Nephron progenitor cell (in vitro differentiated cells): ENCODE measurements around the gene PCSK1N.

Source experiments
- DNase-seq: peaks from one replicate; pipeline ENCODE4 v3.0.0; 2021
- H3K27ac Mint-ChIP-seq: 2 replicates; pipeline ENCODE4 v1.8.0; 2021; ENCODE audit warnings: mild to moderate bottlenecking, moderate library complexity, mixed read lengths
- H3K27me3 Mint-ChIP-seq: 2 replicates; pipeline ENCODE4 v1.8.0; 2021; ENCODE audit warnings: mild to moderate bottlenecking, low read depth, mixed read lengths; ENCODE audit not compliant: poor library complexity
- H3K36me3 Mint-ChIP-seq: 2 replicates; pipeline ENCODE4 v1.8.0; 2021; ENCODE audit warnings: low read depth, mixed read lengths
- H3K4me1 Mint-ChIP-seq: 2 replicates; pipeline ENCODE4 v1.8.0; 2021; ENCODE audit warnings: mixed read lengths
- H3K4me3 Mint-ChIP-seq: 2 replicates; pipeline ENCODE4 v1.8.0; 2021; ENCODE audit warnings: mild to moderate bottlenecking, moderate library complexity, mixed read lengths
- H3K9me3 Mint-ChIP-seq: 2 replicates; pipeline ENCODE4 v1.8.0; 2021; ENCODE audit warnings: mild to moderate bottlenecking, moderate library complexity, mixed read lengths
- CTCF ChIP-seq: fragments of 200-600 bp; sonication (generic); IDR thresholded peaks from 2 replicates; pipeline ENCODE4 v1.5.0; 2021; ENCODE audit warnings: antibody characterized with exemption

PCSK1N gene

GRCh38 chrX:48852857-48853256, 17.4 kb upstream of the PCSK1N start:
- H3K27me3 Mint-ChIP-seq: peaks cover 15% of the 10 kb centered on the region
- H3K9me3 Mint-ChIP-seq: peaks cover 71% of the 10 kb centered on the region

GRCh38 chrX:48848847-48849246, 13.4 kb upstream of the PCSK1N start:
- peaks cover 10% of the 10 kb centered on the region for H3K27me3 Mint-ChIP-seq
- H3K4me1 Mint-ChIP-seq: no peaks in the 10 kb centered on the region
- DNase-seq: no peak
- no peak for TF ChIP-seq CTCF
- H3K9me3 Mint-ChIP-seq: peaks cover 57% of the 10 kb centered on the region
- H3K36me3 Mint-ChIP-seq: no peaks in the 10 kb centered on the region
- no peak overlapping the region for H3K27ac Mint-ChIP-seq
- H3K4me3 Mint-ChIP-seq: no peak overlapping the region

More at GRCh38 chrX:48852857-48853256, 17.4 kb upstream of the PCSK1N start:
- no peak for TF ChIP-seq CTCF
- Mint-ChIP-seq H3K4me3 (no peak overlapping the region), H3K27ac (no peak overlapping the region), H3K36me3 (no peaks in the 10 kb centered on the region), H3K4me1 (no peaks in the 10 kb centered on the region)
- no peak for DNase-seq

GRCh38 chrX:48839686-48840085, 4.3 kb upstream of the PCSK1N start:
- Mint-ChIP-seq H3K27ac (no peak overlapping the region), H3K9me3 (peaks cover 47% of the 10 kb centered on the region), H3K4me3 (no peak overlapping the region), H3K27me3 (peaks cover 65% of the 10 kb centered on the region), H3K4me1 (peaks cover 3% of the 10 kb centered on the region), H3K36me3 (no peaks in the 10 kb centered on the region)
- no peak for TF ChIP-seq CTCF
- DNase-seq: no peak

GRCh38 chrX:48834383-48834709, 1.1 kb downstream of the PCSK1N start:
- peaks cover 12% of the 10 kb centered on the region for H3K4me1 Mint-ChIP-seq
- peak overlapping the region; percentile 70 for H3K4me3 Mint-ChIP-seq
- H3K27me3 Mint-ChIP-seq: peaks cover 93% of the 10 kb centered on the region
- TF ChIP-seq CTCF: no peak
- no peaks in the 10 kb centered on the region for H3K36me3 Mint-ChIP-seq
- no peak for DNase-seq
- H3K9me3 Mint-ChIP-seq: peaks cover 64% of the 10 kb centered on the region
- no peak overlapping the region for H3K27ac Mint-ChIP-seq

GRCh38 chrX:48833542-48834138, 1.8 kb downstream of the PCSK1N start:
- peak overlapping the region; percentile 29 for H3K4me3 Mint-ChIP-seq
- TF ChIP-seq CTCF: no peak
- no peak for DNase-seq
- peaks cover 67% of the 10 kb centered on the region for H3K9me3 Mint-ChIP-seq
- peaks cover under 1% of the 10 kb centered on the region for H3K36me3 Mint-ChIP-seq
- no peak overlapping the region for H3K27ac Mint-ChIP-seq
- peaks cover 12% of the 10 kb centered on the region for H3K4me1 Mint-ChIP-seq
- peaks cover 95% of the 10 kb centered on the region for H3K27me3 Mint-ChIP-seq

GRCh38 chrX:48831909-48832291, 3.5 kb downstream of the PCSK1N start:
- H3K27me3 Mint-ChIP-seq: peaks cover 91% of the 10 kb centered on the region
- H3K36me3 Mint-ChIP-seq: peaks cover 17% of the 10 kb centered on the region
- no peak overlapping the region for H3K27ac Mint-ChIP-seq
- no peak for TF ChIP-seq CTCF
- H3K4me3 Mint-ChIP-seq: no peak overlapping the region
- DNase-seq: peak; percentile 38
- peaks cover 12% of the 10 kb centered on the region for H3K4me1 Mint-ChIP-seq
- H3K9me3 Mint-ChIP-seq: peaks cover 71% of the 10 kb centered on the region
